Loucy (cell line): ENCODE data around the gene AQP6.

Experiments
- H2AFZ ChIP-seq: fragments of 200-600 bp; sonication (generic); 2 replicates; pipeline ENCODE4 v1.6.0; 2016; ENCODE audit warnings: antibody characterized with exemption, mild to moderate bottlenecking, low read length, moderate library complexity
- H3F3A ChIP-seq: fragments of 200-600 bp; 2 replicates; pipeline ENCODE4 v1.6.0; 2016; ENCODE audit warnings: antibody characterized with exemption, low read depth, mild to moderate bottlenecking
- H3K27me3 ChIP-seq: fragments of 200-600 bp; sonication (generic); 2 replicates; pipeline ENCODE4 v1.6.1; 2014; ENCODE audit warnings: low read length, mild to moderate bottlenecking; ENCODE audit not compliant: insufficient read depth, poor library complexity, severe bottlenecking
- H3K36me3 ChIP-seq: fragments of 200-600 bp; sonication (generic); 2 replicates; pipeline ENCODE4 v1.6.1; 2016; ENCODE audit warnings: low read length; ENCODE audit not compliant: insufficient read depth
- H3K4me1 ChIP-seq: fragments of 200-600 bp; sonication (generic); 2 replicates; pipeline ENCODE4 v1.5.1; 2014; ENCODE audit warnings: low read length, mild to moderate bottlenecking; ENCODE audit not compliant: insufficient read depth, poor library complexity, severe bottlenecking
- H3K4me2 ChIP-seq: fragments of 200-600 bp; sonication (generic); 2 replicates; pipeline ENCODE4 v1.6.0; 2014; ENCODE audit warnings: antibody characterized with exemption, low read length, low read depth, mild to moderate bottlenecking; ENCODE audit not compliant: poor library complexity, severe bottlenecking
- H3K4me3 ChIP-seq: fragments of 200-600 bp; sonication (generic); 2 replicates; pipeline ENCODE4 v1.5.1; 2014; ENCODE audit warnings: low read length, mild to moderate bottlenecking, mixed read lengths; ENCODE audit not compliant: poor library complexity, severe bottlenecking
- H3K79me2 ChIP-seq: fragments of 200-600 bp; sonication (generic); 2 replicates; pipeline ENCODE4 v1.6.1; 2014; ENCODE audit warnings: low read length; ENCODE audit not compliant: insufficient read depth
- H3K9ac ChIP-seq: fragments of 200-600 bp; sonication (generic); 2 replicates; pipeline ENCODE4 v1.6.0; 2014; ENCODE audit warnings: mild to moderate bottlenecking, low read depth, low read length, moderate library complexity; ENCODE audit not compliant: poor library complexity, severe bottlenecking
- H3K9me2 ChIP-seq: fragments of 200-600 bp; sonication (generic); replicated peaks from 2 replicates; pipeline ENCODE4 v1.6.1; 2016; ENCODE audit warnings: low read depth, low read length, mixed read lengths
- H3K9me3 ChIP-seq: fragments of 200-600 bp; sonication (generic); 2 replicates; pipeline ENCODE4 v1.6.1; 2014; ENCODE audit warnings: mild to moderate bottlenecking, antibody characterized with exemption, low read length, low read depth; ENCODE audit not compliant: insufficient read depth
- H4K20me1 ChIP-seq: fragments of 200-600 bp; sonication (generic); 2 replicates; pipeline ENCODE4 v1.6.0; 2014; ENCODE audit warnings: antibody characterized with exemption, low read length, mild to moderate bottlenecking; ENCODE audit not compliant: insufficient read depth, poor library complexity, severe bottlenecking
- EZH2phosphoT487 ChIP-seq: fragments of 200-600 bp; IDR thresholded peaks from 2 replicates; pipeline ENCODE4 v1.6.1; 2018; ENCODE audit warnings: antibody characterized with exemption, mild to moderate bottlenecking, moderate library complexity, borderline replicate concordance
- TF ChIP-seq, protein P1 (sequence below): fragments of 200-600 bp; sonication (generic); conservative IDR thresholded peaks from 2 replicates; pipeline ENCODE4 v1.5.1; 2014; ENCODE audit warnings: mild to moderate bottlenecking, antibody characterized with exemption, low read length

Gene AQP6

DNA sequence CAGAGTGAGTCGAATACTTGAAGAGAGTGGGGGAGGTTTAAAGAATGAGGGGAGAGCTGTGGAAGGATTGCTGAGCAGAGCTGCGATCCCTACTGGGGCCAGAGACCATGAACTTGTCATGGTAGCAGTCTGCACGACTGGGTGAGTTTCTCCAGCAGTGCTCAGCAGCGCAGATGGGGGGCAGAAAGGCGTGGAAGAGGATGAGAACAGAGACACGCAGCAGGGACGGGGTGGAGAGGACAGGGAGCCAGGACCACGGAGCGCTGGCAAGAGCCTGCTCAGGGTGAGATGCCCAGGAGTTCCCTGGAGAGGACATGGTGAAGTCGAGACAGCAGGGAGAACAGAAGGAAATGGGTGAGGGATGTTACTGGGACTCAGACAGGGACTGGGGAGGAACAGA is 2.1 kb upstream of the AQP6 start:
- Histone ChIP-seq H3K27me3 (no peaks in the 10 kb centered on the region), H4K20me1 (no peaks in the 10 kb centered on the region), H2AFZ (no peak overlapping the region)

GRCh38 chr12:49971141-49971540 is 1.6 kb upstream of the AQP6 start:
- Histone ChIP-seq H4K20me1 (no peaks in the 10 kb centered on the region), H3K4me2 (no peak overlapping the region), H3K4me3 (no peak overlapping the region), H2AFZ (no peak overlapping the region), H3K9me2 (no peaks in the 10 kb centered on the region), H3K27me3 (no peaks in the 10 kb centered on the region), H3F3A (no peaks in the 10 kb centered on the region), H3K9me3 (no peaks in the 10 kb centered on the region), H3K79me2 (no peaks in the 10 kb centered on the region), H3K4me1 (peaks cover 21% of the 10 kb centered on the region), H3K9ac (no peak overlapping the region), H3K36me3 (no peaks in the 10 kb centered on the region)
- TF ChIP-seq EZH2phosphoT487 = no peak
- TF ChIP-seq, protein P1, sequence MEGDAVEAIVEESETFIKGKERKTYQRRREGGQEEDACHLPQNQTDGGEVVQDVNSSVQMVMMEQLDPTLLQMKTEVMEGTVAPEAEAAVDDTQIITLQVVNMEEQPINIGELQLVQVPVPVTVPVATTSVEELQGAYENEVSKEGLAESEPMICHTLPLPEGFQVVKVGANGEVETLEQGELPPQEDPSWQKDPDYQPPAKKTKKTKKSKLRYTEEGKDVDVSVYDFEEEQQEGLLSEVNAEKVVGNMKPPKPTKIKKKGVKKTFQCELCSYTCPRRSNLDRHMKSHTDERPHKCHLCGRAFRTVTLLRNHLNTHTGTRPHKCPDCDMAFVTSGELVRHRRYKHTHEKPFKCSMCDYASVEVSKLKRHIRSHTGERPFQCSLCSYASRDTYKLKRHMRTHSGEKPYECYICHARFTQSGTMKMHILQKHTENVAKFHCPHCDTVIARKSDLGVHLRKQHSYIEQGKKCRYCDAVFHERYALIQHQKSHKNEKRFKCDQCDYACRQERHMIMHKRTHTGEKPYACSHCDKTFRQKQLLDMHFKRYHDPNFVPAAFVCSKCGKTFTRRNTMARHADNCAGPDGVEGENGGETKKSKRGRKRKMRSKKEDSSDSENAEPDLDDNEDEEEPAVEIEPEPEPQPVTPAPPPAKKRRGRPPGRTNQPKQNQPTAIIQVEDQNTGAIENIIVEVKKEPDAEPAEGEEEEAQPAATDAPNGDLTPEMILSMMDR = no peak

More for the DNA sequence above, 2.1 kb upstream of the AQP6 start:
- Histone ChIP-seq H3K4me2 (no peak overlapping the region), H3K9me2 (no peaks in the 10 kb centered on the region), H3K36me3 (no peaks in the 10 kb centered on the region), H3F3A (no peaks in the 10 kb centered on the region), H3K9ac (no peak overlapping the region), H3K79me2 (no peaks in the 10 kb centered on the region), H3K4me3 (no peak overlapping the region), H3K9me3 (no peaks in the 10 kb centered on the region), H3K4me1 (peaks cover 23% of the 10 kb centered on the region)
- no peak for TF ChIP-seq EZH2phosphoT487
- TF ChIP-seq, protein P1 = no peak

DNA sequence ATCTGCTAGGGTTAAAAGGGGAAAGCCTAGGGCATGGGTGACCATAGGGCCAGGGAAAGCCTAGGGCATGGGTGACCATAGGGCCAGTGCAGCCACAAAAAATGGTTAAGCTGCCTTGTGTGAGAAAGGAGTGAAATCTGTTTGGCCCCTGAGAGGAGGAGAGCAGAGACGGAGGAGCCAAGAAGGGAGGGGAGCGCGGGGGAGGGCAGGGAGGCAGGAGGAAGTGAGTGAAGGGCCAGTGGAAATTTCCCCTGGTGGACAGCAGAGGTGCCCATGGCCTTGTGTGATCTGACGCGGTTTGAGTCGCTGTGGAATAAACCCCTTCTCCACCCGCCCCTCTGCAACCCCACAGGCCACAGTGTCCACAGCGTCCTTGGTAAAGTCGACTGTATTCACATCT is 618 bp upstream of the AQP6 start:
- Histone ChIP-seq H3K4me1 (peaks cover 20% of the 10 kb centered on the region), H3K9me2 (no peaks in the 10 kb centered on the region), H3K27me3 (no peaks in the 10 kb centered on the region), H3K79me2 (no peaks in the 10 kb centered on the region), H4K20me1 (no peaks in the 10 kb centered on the region), H3K4me2 (no peak overlapping the region), H3K4me3 (no peak overlapping the region), H3K9me3 (no peaks in the 10 kb centered on the region), H3K9ac (no peak overlapping the region), H2AFZ (no peak overlapping the region), H3K36me3 (no peaks in the 10 kb centered on the region), H3F3A (no peaks in the 10 kb centered on the region)
- TF ChIP-seq, protein P1 = no peak
- no peak for TF ChIP-seq EZH2phosphoT487
